ENCODE data around the gene POU2F1.

Gene POU2F1

GRCh38 chr1:167220537-167221125, at the start of gene POU2F1:
TSS of gene POU2F1 (plus strand) at chr1:167220886. CDS start at chr1:167220898, 12 bp downstream.
- DNase-seq: peak; percentile 98

GRCh38 chr1:167171286-167171929, 49.3 kb upstream of the POU2F1 start:
- no peak for DNase-seq

- DNase-seq: no peak
Observed at GRCh38 chr1:167173516-167174184, 47.0 kb upstream of the POU2F1 start.

- DNase-seq: no peak
Observed at GRCh38 chr1:167175901-167176300, 44.8 kb upstream of the POU2F1 start.

GRCh38 chr1:167178831-167179230, 41.9 kb upstream of the POU2F1 start:
- no peak for DNase-seq

- no peak for DNase-seq
Observed at GRCh38 chr1:167182571-167183320, 37.9 kb upstream of the POU2F1 start.

- DNase-seq: no peak
Observed at GRCh38 chr1:167184081-167184480, 36.6 kb upstream of the POU2F1 start.

GRCh38 chr1:167185062-167185461, 35.6 kb upstream of the POU2F1 start:
- DNase-seq: no peak

GRCh38 chr1:167185974-167186657, 34.6 kb upstream of the POU2F1 start:
- peak; percentile 10 for DNase-seq

- DNase-seq: no peak
Observed at GRCh38 chr1:167186771-167187170, 33.9 kb upstream of the POU2F1 start.

- no peak for DNase-seq
Observed at GRCh38 chr1:167190747-167191237, 29.9 kb upstream of the POU2F1 start.

- DNase-seq: no peak
Observed at GRCh38 chr1:167191958-167192357, 28.7 kb upstream of the POU2F1 start.

GRCh38 chr1:167194182-167194581, 26.5 kb upstream of the POU2F1 start:
- no peak for DNase-seq

- no peak for DNase-seq
Observed at GRCh38 chr1:167196166-167196565, 24.5 kb upstream of the POU2F1 start.

GRCh38 chr1:167197236-167197635, 23.4 kb upstream of the POU2F1 start:
- DNase-seq: no peak

GRCh38 chr1:167197692-167198091, 23.0 kb upstream of the POU2F1 start:
- no peak for DNase-seq

GRCh38 chr1:167198518-167199133, 22.1 kb upstream of the POU2F1 start:
- peak; percentile 21 for DNase-seq

- no peak for DNase-seq
Observed at GRCh38 chr1:167199656-167200055, 21.0 kb upstream of the POU2F1 start.

GRCh38 chr1:167200272-167200671, 20.4 kb upstream of the POU2F1 start:
- DNase-seq: no peak

- no peak for DNase-seq
Observed at GRCh38 chr1:167200749-167201148, 19.9 kb upstream of the POU2F1 start.

- no peak for DNase-seq
Observed at GRCh38 chr1:167202049-167202448, 18.6 kb upstream of the POU2F1 start.
